HG03521 (cell line): ENCODE data around the gene GALK1.

Experiments
- ATAC-seq: cut with Tn5 transposase; IDR thresholded peaks from one replicate; pipeline ENCODE4 v1.9.1; 2021; ENCODE audit warnings: mild to moderate bottlenecking, moderate library complexity; ENCODE audit not compliant: unreplicated experiment

The GALK1 gene

DNA sequence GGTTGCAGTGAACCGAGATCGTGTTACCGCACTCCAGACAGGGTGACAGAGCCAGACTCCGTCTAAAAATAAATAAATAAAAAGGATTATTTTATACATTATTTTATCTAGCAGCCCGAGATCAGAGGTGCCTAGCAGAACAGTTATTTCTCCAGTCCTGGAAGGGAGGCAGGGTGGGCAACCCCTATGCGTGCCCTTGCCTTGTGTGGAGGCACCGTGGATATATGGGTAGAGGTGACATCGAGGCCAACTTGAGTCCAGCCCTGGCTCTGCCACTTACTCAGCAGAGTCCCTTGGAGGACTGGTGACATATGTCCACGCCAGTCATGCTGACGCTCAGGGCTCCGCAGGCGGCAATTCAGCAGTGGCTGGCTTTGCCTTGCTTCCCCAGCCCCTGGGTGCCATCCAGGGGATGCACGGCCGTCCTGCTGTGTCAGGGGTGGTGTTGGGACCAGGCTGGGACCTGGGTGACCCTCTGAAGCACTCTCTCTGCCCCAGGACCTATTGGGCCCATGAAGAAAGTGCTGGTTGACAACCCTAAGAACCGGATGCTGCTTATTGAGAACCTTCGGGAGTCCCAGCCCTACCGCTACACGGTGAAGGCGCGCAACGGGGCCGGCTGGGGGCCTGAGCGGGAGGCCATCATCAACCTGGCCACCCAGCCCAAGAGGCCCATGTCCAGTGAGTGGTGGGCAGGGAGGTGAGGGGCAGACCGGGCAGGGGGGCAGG is 13.2 kb downstream of the GALK1 start:
- no peak for ATAC-seq

DNA sequence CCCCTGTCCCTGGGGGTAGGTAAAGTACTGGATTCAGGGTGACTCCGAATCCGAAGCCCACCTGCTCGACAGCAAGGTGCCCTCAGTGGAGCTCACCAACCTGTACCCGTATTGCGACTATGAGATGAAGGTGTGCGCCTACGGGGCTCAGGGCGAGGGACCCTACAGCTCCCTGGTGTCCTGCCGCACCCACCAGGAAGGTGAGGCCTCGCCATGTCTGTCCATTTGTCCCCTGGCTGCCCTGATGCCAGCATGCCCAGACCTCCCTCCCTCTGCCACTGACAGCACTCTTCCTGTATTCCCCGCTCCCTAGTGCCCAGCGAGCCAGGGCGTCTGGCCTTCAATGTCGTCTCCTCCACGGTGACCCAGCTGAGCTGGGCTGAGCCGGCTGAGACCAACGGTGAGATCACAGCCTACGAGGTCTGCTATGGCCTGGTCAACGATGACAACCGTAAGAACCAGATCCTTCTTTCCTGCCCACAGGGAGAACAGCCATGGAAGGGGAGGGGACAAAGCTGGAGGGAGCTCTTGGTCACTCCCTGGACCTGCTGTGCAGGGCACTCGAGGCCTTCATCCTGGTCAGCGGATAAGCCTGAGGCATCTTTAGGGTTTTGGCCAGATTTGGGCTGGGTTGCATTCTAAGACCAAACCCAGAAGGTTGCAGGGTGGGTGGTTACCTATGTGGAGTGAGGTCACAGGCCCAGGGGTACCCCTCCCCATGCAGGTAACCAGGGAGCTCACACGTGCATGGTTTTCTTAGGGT is 14.2 kb downstream of the GALK1 start:
- ATAC-seq, result no peak

DNA sequence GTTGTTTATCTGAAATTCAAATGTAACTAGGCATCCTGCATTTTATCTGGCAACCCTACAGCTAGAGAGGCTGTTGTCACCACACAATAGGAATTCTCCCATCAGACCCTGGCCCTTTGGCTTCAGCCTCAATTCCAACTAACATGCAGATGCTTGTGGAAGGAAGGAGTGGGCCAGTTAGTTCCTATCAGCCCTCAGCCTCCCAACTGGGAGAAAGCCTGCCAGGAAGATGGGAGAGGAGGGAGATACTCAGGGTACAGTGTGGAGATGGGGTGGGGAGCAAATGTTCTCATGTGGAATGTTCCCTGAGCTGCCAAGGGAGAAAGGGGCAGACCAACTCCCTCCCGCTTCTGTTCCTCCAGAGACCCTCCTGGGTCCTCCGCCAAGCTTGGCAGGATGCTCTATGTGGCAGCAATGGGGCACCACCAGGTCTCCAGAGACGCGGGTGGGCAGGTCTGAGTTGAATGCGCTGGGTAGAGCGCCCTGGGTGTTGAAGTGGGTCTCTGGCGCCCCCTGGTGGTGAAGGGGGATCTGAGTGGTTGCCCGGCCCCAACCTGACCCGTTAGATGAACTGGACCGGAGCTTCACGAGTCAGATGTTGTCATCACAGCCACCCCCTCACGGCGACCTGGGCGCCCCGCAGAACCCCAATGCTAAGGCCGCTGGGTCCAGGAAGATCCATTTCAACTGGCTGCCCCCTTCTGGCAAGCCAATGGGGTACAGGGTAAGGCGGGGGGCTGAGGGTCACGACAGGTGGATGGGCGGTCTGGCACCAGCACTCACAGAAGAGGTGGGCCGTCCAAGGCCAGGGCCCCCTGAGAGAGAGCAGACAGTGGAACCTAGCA is 15.2 kb downstream of the GALK1 start:
- ATAC-seq, result no peak

DNA sequence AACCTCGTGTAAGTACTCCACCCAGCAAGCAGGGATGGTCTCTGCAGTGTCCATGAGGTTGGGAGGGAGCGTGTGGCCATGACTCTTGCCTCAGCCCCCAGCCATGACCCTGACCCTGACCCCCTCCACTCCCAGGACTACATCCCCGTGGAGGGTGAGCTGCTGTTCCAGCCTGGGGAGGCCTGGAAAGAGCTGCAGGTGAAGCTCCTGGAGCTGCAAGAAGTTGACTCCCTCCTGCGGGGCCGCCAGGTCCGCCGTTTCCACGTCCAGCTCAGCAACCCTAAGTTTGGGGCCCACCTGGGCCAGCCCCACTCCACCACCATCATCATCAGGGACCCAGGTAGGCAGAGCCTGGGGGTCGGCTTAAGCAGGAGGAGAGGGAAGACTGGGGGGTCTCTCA is 16.3 kb downstream of the GALK1 start:
- ATAC-seq, result no peak

DNA sequence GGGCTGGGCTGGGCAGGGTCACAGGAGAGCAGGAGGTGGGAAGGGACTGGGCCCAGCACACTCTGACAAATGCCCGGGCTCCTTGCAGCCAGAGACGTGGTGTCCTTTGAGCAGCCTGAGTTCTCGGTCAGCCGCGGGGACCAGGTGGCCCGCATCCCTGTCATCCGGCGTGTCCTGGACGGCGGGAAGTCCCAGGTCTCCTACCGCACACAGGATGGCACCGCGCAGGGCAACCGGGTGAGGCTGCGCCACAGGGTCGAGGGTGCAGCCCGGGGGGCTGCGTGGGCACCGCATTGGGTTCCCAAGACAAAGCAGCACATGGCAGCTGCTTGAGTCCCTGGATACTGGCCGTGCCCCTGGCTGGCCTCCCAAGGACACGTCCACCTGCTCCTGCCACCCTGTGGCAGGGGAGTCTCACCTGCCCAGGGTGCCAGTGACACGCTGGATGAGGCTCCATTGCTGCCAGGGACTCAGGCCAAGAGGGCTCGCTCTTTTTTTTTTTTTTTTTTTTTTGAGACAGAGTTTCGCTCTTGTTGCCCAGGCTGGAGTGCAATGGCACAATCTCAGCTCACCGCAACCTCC is 21.3 kb downstream of the GALK1 start:
- ATAC-seq, result no peak

DNA sequence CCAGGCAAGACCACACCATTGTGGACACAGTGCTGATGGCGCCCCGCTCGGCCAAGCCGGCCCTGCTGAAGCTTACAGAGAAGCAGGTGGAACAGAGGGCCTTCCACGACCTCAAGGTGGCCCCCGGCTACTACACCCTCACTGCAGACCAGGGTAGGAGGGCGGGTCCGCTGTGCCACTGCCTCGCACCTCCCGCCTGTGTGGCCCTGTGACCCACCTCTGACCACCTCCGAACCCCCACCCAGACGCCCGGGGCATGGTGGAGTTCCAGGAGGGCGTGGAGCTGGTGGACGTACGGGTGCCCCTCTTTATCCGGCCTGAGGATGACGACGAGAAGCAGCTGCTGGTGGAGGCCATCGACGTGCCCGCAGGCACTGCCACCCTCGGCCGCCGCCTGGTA is 22.7 kb downstream of the GALK1 start:
- ATAC-seq, result no peak

DNA sequence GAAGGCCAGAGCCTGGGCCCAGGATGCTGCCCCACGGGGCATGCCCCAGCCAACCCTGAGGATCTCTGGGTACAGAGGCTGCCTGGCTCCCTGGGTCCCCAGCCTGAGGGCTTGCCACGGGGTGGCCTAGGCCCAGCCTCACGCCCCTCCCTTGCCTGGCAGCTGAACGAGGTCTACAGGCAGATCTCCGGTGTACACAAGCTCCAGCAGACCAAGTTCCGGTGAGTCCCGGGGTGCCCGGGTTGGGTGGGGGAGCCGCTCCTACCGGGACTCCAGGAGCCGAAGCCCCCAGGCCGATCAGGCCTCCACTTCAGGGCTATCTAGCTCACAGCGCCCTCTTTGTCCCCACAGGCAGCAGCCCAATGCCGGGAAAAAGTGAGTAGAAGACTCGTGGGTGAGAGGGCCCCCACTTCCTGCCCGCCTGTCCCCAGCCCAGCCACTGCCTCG is 24.3 kb downstream of the GALK1 start:
- ATAC-seq, result no peak

DNA sequence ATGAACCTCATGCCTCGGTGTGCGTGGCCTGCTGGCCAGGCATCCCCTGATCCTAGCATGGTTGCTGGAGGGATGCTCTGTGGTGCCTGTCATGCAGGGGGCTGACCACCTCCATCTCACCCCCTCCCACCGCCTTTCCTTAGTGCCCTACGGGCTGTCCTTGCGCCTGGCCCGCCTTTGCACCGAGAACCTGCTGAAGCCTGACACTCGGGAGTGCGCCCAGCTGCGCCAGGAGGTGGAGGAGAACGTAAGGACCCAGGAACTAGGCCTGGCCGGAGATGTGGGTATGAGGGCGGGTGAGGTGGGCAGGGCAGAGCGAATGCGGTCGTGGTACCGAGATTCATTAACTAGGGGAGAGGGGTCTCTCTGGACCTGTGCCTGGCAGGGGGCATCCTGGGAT is 24.8 kb downstream of the GALK1 start:
- ATAC-seq, result no peak

DNA sequence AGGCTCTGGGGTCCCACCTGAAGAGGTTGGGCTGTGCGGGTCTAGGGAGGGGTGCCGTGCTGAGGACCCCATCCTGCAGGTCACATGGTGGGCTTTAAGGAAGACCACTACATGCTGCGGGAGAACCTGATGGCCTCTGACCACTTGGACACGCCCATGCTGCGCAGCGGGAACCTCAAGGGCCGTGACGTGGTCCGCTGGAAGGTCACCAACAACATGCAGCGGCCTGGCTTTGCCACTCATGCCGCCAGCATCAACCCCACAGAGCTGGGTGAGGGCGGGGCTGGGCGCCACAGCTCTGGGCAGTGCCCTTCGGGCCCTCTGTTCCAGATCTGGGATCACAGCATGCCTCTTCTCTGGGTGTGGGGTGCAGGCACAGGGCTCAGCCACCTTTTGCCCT is 25.2 kb downstream of the GALK1 start:
- ATAC-seq, result no peak

DNA sequence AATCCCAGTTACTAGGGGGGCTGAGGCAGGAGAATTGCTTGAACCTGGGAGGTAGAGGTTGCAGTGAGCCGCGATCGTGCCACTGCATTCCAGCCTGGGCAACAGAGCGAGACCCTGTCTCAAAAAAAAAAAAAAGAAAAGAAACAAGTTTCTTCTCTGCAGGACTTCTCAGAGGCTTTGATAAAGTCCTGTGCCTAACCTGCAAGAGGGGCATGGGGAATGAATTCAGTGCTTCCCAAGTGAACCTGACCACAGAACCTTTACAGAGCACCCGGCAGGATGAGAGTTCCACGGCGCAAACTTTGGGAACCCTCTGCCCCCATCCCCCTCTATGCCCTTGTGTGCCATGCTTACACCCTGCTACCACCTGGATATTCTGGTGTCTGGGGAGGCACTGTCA is 25.8 kb downstream of the GALK1 start:
- ATAC-seq, result no peak

DNA sequence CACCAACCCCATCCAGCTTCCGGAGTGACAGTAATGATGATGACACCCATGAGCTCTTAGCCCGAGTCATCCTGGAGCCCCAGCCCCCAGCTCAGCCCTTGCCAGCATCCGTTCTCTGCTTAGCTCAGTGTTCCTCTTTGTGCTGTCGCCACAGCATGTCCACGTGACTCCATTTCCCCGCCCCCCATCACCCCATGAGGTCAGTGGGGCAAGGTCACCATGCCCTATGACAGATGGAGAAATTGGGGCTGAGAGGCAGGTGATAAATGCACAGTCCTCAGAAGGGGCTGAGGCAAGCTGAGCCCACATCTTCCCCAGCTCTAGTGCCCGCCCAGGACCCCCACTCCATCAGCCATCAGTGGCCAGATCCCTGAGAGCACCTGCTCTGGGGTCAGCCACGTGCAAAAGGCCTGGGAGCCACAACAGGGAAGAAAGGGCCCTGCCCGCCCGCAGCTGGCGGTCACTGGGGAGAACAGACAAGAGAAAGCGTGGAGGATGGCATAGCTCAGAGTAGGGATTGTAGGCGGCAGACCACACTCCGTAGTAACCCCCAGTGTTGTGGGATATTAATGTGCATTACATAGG is 26.7 kb downstream of the GALK1 start:
- ATAC-seq, result no peak

DNA sequence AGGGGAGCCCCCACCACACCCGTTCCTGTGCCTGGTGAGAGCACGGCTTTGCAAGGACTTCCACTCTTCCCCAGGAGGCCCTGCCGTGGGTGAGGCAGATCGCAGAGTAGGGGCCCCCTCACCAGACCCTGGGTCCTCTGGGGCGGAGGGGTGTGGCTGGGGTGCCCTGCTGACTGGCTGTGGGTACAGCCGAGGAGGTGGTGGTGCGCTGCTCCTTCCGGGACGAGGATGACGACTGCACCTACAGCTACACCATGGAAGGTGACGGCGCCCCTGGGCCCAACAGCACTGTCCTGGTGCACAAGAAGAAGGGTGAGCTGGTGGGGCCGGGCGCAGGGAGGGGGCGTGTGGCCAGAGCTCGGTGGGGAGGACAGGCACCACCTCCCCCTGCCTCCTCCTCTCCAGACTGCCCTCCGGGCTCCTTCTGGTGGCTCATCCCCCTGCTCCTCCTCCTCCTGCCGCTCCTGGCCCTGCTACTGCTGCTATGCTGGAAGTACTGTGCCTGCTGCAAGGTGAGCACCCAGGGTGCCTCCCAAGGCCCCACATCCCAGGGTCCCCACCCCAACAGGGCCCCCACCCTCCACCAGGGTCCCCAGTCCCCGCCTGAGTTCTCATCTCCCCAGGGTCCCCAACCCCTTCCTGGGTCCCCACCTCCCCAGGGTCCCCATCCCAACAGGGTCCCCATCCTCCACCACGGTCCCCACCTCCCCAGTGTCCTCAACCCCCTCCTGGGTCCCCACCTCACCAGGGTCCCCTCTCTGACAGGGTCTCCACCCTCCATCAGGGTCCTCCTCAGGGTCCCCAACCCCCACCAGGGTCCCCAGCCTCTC is 27.6 kb downstream of the GALK1 start:
- no peak for ATAC-seq

DNA sequence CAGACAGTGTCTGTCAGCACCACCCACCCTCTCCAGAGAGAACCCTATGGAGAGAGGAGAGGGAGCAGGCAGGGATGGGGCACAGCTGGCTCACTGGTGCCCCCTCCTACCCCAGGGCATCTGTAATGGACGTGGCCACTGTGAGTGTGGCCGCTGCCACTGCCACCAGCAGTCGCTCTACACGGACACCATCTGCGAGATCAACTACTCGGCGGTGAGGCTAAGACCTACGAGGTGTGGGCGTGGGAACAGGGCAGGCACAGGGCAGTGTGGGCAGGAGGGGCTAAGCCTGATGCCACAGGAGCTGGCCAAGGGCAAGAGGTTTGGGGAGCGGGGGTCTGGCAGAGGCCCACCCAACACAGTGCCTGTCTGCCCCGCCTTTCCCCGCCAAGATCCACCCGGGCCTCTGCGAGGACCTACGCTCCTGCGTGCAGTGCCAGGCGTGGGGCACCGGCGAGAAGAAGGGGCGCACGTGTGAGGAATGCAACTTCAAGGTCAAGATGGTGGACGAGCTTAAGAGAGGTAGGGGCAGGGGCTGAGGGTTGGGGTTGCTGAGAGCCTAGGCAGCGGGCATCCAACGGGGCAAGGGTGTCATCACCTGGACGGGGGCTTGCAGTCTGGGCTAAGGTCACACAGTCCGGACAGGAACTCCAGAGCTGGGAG is 28.7 kb downstream of the GALK1 start:
- no peak for ATAC-seq

DNA sequence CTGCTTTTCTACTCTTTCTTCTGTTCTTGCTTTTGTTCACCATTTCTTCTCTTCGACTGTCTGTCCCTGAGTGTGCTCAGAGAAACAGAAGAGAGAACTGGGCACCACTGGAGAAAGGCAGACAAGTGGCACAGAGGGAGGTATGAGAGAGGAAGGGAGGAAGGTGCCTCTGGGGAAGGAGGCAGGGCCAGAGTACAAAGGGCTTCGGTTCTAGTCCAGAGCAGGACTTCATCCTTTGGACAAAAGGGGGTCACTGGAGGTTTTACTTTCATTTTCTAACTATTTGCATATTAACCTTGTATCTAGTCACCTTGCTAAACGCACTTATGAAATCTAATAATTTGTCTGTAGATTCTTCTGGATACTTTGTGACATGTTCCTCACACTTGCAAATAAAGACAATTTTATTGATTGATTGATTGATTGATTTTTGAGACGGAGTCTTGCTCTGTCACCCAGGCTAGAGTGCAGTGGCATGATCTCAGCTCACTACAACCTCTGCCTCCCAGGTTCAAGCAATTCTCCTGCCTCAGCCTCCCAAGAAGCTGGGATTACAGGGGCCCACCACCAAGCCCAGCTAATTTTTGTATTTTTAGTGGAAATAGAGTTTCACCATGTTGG is 30.2 kb downstream of the GALK1 start:
- ATAC-seq, result no peak

DNA sequence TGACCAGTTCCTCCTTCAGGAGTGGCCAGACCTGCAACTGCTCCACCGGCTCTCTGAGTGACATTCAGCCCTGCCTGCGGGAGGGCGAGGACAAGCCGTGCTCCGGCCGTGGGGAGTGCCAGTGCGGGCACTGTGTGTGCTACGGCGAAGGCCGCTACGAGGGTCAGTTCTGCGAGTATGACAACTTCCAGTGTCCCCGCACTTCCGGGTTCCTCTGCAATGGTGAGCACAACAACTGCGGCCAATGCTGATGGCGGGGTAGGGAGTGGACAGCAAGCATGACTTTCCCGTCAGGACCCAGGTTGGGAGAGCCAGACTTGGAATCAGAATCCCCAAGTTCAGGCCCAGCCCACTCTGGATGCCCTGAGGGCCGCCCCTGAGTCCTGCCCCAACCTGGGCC is 31.5 kb downstream of the GALK1 start:
- no peak for ATAC-seq

DNA sequence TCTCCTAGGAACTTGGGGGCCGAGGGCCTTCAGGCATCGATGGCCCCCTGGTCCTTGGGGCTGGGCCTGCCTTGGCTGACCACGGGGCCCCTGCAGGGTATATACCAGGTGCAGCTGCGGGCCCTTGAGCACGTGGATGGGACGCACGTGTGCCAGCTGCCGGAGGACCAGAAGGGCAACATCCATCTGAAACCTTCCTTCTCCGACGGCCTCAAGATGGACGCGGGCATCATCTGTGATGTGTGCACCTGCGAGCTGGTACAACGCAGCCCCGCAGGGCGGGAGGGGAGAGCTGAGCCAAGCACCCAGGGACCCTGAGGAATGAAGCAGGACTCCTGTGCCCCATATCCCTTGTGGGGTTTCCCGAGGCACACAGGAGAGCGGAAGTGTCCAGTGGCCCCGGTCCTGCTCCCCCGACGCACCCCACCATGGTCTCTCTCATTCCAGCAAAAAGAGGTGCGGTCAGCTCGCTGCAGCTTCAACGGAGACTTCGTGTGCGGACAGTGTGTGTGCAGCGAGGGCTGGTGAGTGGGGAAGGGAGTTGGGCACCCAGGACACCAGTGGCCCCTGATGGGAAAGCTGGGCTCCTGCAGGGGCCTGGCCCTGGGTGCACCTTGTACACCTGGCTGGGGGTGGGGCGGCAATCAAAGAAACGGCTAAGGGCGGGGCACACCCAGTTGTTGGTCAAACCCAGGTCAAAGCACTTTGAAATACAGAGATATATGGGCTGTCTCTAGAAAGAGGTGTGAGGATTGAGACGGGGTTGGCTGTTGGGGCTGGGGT is 33.1 kb downstream of the GALK1 start:
- no peak for ATAC-seq

DNA sequence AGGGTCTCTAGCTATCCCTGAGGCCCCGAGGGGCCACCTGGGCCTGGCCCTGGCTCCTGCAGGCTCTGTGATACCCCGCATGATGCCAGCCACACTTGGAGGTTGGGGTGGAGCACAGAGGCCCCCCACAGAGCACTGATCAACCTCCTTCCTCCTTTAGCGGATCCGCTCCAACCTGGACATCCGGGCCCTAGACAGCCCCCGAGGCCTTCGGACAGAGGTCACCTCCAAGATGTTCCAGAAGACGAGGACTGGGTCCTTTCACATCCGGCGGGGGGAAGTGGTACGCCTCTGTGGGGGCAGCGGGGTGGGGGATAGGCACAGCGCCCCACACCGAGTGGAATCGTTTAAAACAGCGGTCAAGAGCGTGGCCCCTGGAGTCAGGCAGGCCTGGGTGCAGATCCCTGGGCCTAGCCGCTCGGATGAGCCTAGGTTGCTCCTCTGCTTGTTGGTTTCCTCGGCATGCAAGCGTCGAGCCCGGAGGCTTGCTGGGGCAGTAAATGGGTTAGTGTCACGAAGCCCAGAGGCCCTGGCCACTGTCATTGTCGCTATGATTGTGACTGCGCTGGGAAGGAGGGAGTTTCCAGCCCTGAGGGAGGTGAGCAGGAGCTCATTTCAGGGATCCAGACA is 33.8 kb downstream of the GALK1 start:
- no peak for ATAC-seq

DNA sequence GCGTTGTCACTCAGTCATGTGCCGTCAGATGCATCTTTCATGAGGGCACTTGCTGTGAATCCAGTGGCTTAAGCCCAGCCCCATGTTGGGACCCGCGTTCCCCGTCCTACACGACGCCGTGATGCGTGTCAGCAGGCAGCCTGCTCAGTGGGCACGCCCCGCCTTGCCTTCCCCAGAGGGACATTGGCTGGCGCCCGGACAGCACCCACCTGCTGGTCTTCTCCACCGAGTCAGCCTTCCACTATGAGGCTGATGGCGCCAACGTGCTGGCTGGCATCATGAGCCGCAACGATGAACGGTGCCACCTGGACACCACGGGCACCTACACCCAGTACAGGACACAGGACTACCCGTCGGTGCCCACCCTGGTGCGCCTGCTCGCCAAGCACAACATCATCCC is 34.9 kb downstream of the GALK1 start:
- no peak for ATAC-seq
